Measurements from ENCODE around the gene SCN5A.

DNA sequence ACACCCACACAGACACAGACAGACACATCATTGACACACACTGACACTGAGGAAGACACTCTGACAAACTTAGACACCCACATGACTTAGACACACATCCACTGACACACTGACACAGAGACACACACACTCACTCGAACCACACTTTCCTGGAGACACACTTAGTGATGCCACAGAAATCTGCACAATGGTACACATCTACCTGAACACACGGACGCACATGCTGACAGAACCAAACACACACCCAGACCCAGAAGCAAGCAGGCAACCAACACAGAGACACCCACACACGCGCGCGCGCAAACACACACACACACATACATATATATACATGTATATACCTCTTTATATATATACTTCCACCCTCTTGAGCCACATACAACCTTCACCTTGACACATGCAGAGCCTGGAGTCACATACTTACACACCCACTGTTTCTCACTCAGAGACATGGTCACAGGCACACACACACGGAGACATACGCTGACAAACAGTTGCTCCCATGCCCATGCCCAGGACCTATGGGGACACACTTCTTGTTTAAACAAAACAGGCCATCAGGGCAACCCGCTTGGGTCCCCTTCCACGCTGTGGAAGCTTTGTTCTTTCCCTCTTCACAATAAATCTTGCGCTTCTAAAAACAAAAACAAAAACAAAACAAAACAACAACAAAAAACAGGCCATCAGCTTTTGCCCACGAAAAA lies 913 bp upstream of the SCN5A start:
- TF ChIP-seq POLR2A (IDR thresholded peaks at IDR 0.05) = no peak
- no peak for TF ChIP-seq POLR2AphosphoS5 (IDR thresholded peaks at IDR 0.05)
